GM21786 (cell line): ENCODE measurements around the gene PCP4.

Experiments
- ATAC-seq: cut with Tn5 transposase; IDR thresholded peaks from one replicate; pipeline ENCODE4 v1.9.1; 2021; ENCODE audit not compliant: unreplicated experiment

The PCP4 gene

GRCh38 chr21:39971956-39972355, 104.7 kb downstream of the PCP4 start:
- ATAC-seq: no peak

GRCh38 chr21:39972471-39972870, 105.2 kb downstream of the PCP4 start:
- ATAC-seq: no peak

- ATAC-seq: no peak
Observed at GRCh38 chr21:39972976-39973770, 105.9 kb downstream of the PCP4 start.

GRCh38 chr21:39976800-39977199, 109.6 kb downstream of the PCP4 start:
- ATAC-seq: no peak
